HS-5 (cell line): ENCODE data around the gene VIM.
"Not testable (repeated sequence)": the region's sequence is repeated elsewhere in the genome, so short reads cannot be mapped to it uniquely, and the experiment has no call there.

Source experiments
- DNase-seq: peaks from one replicate; pipeline ENCODE4 v3.0.0-alpha.2; 2012; ENCODE audit warnings: low read depth

VIM gene

GRCh38 chr10:17256627-17257026 is 28.6 kb downstream of the VIM start:
- no peak for DNase-seq

- DNase-seq = peak; percentile 35
Observed at GRCh38 chr10:17257466-17258321, 29.7 kb downstream of the VIM start.

GRCh38 chr10:17262502-17262901 is 34.5 kb downstream of the VIM start:
- no peak for DNase-seq

GRCh38 chr10:17263580-17263979 is 35.5 kb downstream of the VIM start:
- DNase-seq = no peak

GRCh38 chr10:17265468-17265867 is 37.4 kb downstream of the VIM start:
- DNase-seq = no peak

GRCh38 chr10:17266549-17266948 is 38.5 kb downstream of the VIM start:
- DNase-seq = not testable (repeated sequence)

- no peak for DNase-seq
Observed at GRCh38 chr10:17272648-17273047, 44.6 kb downstream of the VIM start.

GRCh38 chr10:17273403-17273802 is 45.4 kb downstream of the VIM start:
- peak; percentile 14 for DNase-seq

GRCh38 chr10:17276756-17277424 is 48.8 kb downstream of the VIM start:
- no peak for DNase-seq

- no peak for DNase-seq
Observed at GRCh38 chr10:17278607-17279240, 50.7 kb downstream of the VIM start.

GRCh38 chr10:17282311-17282710 is 54.3 kb downstream of the VIM start:
- DNase-seq = no peak

GRCh38 chr10:17286562-17287550 is 58.8 kb downstream of the VIM start:
- no peak for DNase-seq
